NOMO-1 treated with dmso at 0.1 percent for 144 hours (cell line): ENCODE data around the gene FGD1.
A peak's percentile ranks its signal among the peaks of the same experiment; 100 is the strongest.
"Not testable (repeated sequence)": the region's sequence is repeated elsewhere in the genome, so short reads cannot be mapped to it uniquely, and the experiment has no call there.

ENCODE experiments used
- DNase-seq: peaks from one replicate; lab custom pipeline; 2025; ENCODE audit not compliant: unreplicated experiment; lab: John Stamatoyannopoulos, UW

The FGD1 gene

GRCh38 chrX:54495814-54496516, at the start of gene FGD1:
TSS of gene FGD1 (minus strand) at chrX:54496234. CDS start at chrX:54495432, 802 bp downstream.
- DNase-seq, result no peak

GRCh38 chrX:54542239-54542638, 46.2 kb upstream of the FGD1 start:
- not testable (repeated sequence) for DNase-seq

GRCh38 chrX:54540289-54540688, 44.3 kb upstream of the FGD1 start:
- no peak for DNase-seq

GRCh38 chrX:54534271-54534670, 38.2 kb upstream of the FGD1 start:
- no peak for DNase-seq

- no peak for DNase-seq
Measured at GRCh38 chrX:54530357-54530900, 34.4 kb upstream of the FGD1 start.

DNA sequence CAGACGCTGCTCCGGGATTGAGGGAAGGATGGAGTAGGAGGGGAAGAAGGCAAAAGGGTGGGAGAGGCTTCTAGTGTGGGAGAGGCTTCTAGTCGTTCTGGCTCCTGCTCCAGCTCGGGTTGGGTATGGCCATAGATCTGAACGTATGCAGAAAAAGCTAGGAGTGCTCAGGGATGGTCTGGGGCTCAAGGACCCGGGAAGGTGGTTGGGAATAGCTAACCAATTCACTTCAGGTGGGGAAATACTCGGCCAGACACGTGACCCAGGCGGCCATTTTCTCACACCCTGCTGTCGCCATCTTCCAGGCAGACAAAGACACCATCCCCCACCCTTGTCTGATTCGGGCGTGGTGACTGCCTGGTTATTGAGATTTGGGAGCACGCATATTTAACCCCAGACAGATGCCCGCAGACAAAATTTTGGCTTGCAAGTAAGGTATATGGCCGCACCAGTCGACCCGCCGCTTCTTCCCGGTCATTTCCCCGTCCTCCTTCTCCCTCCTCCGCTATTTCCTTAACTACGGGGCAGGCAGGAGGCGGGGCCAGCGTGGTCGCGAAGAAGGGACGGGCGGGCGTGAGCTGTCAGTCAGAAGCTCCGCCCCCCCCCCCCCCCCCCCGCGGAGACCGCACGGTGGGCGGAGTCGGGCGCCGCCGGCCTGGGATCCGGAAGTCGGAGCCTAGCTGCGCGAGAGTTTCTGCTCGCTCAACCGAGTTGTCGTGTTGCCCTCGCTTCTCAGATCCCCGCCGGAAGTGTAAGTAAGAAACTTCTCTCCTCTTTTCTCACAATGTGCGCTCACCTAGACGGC, 33.7 kb upstream of the FGD1 start, which contains the start of gene GNL3L:
GNL3L (plus strand) TSS at position 668 of the 805 bp plus-strand sequence. CDS start 2,348 bp downstream, outside the sequence.
- peak; percentile 63 for DNase-seq

DNA sequence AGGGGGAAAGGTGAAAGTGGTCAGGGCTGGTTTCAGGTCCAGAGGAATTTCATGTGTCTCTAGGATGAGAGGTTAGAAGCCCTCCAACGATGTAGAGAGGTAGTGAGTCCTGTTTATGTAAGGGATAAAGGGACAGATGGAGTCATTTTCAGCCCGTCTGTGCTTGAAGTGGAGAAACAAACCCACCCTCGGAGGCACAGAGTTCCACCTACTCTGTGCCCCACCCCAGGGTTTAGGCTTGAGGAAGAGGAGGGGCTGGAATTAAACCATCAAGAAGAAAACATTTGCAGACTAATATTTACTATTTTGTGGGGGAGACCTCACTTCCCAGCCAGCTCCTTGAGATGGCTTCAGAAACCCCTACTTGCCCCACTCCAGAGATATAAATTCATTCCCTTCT, 33.1 kb upstream of the FGD1 start:
- no peak for DNase-seq

DNA sequence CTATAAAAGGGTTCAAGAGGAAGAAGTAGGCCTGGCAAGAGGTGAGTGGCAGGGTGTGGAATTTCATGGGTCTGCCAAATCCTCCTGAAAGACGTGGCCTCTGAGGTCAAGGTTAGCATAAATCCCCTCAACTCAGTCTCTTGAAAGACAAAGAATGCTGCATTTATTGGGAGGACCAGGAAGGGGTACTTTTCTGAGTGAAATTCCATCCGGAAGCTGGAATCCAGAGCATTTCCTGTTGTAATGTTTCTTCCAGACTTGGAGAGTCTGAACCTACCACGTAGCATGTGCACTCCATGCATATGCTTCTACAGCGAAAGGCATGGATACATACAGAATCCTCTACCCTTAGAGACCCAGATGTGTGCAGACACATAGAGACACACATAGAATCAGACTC, 13.4 kb upstream of the FGD1 start:
- no peak for DNase-seq

- no peak for DNase-seq
Measured at GRCh38 chrX:54496936-54497335, 902 bp upstream of the FGD1 start.

GRCh38 chrX:54496517-54496852, 451 bp upstream of the FGD1 start:
- DNase-seq, result no peak

- DNase-seq, result no peak
Measured at GRCh38 chrX:54494989-54495813, 833 bp downstream of the FGD1 start.

DNA sequence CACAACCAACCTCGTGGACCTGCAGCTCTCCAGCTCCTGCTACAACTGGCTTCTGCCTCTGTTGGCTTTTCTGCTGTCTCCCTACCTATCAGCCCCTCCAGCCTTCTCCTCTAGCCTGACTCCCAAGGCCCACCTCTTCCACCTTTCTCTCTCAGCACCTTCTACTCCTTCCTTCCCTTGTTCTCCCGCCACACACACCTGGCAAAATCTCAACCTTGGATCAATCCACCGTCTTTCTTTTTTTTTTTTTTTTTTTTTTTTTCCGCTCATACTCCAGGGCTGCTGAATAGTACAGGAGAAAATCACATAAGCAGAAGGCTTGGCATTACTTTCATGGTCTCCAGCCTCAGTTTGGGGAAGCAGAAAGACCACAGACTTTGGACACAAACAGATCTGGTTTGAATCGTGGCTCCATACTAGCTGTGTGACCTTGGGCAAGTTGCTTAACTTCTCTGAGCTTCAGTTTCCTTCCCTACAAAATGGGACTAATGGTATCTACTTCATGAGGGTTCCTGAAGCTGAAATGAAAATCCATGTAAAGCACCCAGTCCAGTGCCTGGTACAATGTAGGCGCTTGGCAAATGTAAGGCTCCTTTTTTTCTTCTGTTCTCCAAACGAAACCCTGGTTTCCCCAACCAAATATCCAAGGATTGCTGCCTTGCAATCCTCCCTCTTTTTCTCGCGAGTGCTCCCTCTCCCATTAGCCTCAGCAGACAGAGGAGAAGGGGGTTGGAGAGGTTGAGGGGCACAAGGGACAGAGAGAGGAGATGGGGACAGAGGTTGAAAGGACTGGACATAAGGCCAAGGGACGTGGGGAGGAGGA, 1.7 kb downstream of the FGD1 start:
- DNase-seq, result no peak

DNA sequence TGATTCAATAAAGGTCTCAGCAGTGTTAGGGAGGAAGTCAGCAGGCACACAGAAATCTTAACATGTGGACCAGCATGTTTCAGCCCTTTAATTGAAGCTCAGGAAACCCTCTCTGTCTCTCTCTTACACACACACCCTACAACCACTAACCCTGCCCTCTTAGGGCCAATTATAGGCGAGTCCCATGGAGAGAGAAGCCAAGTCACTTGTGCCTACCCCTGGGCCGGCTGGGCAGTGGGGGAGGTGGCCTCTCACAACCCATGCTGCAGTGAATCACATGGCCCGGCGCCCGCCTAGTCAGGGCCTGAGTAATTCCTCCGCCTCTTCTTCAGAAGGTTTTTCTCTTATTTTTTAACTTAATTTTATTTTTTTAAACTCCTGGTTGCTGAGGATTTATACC, 3.7 kb downstream of the FGD1 start:
- DNase-seq, result no peak

DNA sequence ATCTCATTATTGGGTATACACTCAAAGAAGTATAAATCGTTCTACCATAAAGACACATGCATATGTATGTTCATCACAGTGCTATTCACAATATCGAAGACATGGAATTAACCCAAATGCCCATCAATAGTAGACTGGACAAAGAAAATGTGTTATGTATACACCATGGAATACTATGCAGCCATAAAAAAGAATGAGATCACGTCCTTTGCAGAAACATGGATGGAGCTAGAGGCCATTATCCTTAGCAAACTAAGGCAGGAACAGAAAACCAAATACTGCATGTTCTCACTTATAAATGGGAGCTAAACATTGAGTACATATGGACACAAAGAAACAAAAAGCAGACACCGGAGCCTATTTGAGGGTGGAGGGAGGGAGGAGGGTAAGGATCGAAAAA, 6.2 kb downstream of the FGD1 start:
- DNase-seq, result not testable (repeated sequence)

DNA sequence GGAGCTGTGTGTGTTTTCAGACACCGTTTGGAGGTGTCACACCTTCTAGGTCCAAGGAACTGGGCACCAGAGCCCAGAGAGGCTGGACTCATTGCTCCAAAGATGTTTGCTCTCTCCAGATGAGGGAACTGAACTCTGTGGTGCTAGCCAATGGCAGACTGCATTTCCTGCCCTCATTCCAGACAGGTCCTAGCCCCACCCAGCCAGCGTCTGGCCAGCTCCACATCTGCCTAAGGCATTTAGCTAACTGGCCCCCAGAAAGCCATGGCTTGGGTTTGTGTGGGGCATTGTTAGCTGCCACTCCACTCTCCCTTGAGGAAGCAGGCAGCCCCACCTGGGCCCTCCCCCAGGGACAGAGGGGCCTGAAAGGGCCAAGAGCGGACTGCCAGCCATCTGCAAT, 11.4 kb downstream of the FGD1 start:
- no peak for DNase-seq

DNA sequence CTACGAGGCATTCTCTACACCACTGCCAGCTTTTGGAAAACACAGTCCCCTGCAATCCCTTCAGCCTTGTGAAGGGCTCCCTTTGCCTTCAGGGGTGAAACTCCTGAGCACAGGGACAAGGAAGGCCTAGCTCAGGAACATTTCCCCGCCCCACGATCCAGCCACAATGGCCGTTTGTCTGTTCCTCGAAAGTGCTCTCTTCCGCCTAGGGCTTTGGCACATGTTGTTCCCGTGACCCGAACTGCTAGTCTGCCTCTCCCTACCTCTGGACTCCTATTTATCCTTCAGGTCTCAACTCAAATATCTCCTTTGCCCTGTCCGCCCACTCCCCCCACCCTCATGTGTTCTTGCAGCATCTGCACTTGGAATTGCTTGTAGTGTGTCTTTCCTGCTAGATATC, 12.1 kb downstream of the FGD1 start:
- DNase-seq, result no peak

DNA sequence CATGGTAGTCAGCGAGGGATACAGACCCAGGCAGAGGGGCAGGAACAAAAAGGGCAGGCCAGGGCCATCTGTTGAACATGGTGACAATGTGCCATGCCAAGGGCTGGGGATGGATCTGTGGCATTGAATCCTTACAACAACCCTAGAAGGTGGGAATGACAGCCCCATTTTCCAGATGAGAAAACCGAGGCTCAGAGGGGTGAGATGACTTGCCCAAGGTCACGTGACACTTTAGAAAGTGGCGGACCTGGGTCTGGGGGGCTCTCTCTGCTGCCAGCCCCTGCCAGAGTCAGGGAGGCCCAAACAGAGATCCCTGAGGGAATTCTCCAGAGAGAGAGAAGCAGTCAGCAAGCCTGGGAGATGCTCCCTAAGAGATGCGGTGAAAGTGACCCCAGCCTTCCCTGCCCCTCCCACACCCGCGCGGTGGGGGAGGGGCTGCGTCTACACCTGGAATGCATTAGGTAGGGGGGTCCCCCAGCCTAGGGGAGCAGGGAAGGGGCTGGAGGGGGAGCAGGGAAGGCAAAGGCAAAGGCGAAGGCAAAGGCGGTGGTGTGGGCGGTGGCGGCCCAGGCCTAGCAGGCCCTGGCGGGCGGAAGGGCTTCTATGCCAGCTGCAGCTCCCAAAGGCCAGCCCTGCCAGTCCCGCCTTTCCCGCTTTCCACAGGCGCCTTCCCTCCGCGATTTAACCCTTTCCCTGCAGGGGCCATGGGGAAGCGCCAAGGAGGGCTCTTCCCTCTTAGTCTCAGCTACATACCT, 13.0 kb downstream of the FGD1 start:
- no peak for DNase-seq

- DNase-seq, result no peak
Measured at GRCh38 chrX:54479136-54480111, 16.6 kb downstream of the FGD1 start.
